Islet precursor cell (in vitro differentiated cells): ENCODE data around the gene NCLN.
"Not testable (repeated sequence)": the region's sequence is repeated elsewhere in the genome, so short reads cannot be mapped to it uniquely, and the experiment has no call there.

Experiments used
- DNase-seq: peaks from one replicate; pipeline ENCODE4 v3.0.0-alpha.2; 2018

NCLN gene

DNA sequence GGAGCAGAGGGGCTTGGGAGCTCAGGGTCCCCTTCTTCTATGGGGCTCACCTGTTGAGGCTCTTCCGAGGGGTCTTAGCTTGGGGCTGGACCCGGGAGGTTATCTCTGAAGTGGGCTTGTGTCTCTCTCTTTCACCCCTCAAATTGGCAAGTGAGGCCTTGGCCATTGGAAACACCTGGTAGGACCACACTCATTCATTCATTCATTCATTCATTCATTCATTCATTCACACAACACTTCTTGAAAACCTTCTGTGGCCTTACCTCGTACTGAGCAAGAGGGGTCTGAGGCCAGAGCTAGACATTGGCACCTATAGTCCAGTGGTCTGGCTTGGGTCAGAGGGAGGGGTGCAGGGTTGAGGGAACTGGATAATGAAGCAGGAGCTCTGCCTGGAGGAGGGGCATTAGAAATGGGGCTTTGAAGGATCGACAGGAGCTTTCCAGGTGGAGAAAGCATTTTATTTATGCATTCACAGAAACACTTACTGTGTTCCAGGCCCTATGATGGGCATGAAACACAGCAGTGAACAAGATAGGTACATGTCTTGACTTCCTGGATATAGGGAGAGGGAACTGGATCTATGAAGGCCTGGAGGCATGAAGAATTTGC lies 44.3 kb downstream of the NCLN start:
- no peak for DNase-seq

DNA sequence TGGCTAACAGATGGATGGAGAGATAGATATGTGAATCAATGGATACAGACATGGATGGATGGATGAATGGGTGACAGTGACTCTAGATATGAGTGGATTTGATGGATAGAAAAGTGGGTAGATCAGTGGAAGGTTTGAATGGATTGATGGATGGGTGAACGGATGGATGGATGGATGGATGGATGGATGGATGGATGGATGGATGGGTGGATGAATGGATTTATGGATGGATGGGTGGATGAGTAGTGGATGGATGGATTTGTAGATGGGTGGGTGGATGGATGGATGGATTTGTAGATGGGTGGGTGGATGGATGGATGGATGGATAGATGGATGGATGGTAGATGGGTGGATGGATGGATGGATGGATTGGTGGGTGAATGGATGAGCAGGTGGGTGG lies 45.6 kb downstream of the NCLN start:
- no peak for DNase-seq

DNA sequence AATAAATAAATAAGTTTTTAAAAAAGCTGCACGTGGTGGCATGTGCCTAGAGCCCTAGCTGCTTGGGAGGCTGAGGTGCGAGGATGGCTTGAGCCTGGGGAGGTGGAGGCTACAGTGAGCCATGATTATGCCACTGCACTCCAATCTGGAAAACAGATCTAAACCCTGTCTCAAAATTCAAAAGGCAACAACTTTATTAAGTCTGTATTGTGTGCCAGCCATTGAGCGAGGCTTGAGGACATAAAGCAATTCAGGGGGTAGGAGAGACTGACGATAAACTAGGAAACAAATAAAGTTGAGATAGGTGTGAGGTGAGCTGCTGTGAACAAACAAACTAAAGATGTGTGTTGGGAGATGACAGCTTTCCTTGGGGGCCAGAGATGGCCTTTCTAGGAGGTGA lies 47.4 kb downstream of the NCLN start:
- DNase-seq, result no peak

DNA sequence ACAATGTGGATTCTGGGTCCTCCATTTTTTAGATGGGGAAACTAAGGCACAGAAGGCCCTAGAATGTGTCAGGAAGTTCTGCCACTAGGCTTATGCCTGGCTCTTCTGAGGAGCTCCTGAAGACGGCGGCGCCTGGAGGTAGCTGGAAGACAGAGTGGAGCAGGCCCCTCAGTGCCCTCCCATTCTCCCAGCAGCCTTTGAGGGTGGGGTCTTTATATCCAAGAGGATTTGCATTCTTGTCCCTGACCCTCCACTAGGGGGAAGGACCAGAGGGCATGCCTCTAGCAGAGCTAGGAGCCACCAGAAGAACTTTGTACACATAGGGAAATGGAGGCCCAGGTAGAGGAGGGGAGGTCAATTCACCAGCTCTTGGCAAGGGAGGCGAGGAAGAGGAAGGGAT lies 48.1 kb downstream of the NCLN start:
- no peak for DNase-seq

DNA sequence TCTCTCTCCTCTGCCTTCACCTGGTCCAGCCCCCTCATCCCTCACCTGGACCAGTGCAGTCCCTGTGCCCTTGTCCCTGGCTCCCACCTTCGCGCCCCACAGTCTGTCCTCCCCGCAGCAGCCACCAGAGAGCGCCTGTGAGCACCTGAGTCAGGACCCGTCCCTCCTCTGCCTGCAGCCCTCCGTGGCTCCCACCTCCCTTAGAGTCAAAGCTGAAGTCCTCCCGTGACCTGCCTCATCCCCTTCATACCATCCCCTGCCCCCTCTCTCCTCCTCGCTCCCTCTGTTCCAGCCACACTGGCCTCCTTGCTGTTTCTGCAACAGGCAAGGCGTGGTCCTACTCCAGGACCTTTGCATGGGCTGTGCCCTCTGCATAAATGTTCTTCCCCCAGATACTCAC lies 49.1 kb downstream of the NCLN start:
- DNase-seq, result no peak

DNA sequence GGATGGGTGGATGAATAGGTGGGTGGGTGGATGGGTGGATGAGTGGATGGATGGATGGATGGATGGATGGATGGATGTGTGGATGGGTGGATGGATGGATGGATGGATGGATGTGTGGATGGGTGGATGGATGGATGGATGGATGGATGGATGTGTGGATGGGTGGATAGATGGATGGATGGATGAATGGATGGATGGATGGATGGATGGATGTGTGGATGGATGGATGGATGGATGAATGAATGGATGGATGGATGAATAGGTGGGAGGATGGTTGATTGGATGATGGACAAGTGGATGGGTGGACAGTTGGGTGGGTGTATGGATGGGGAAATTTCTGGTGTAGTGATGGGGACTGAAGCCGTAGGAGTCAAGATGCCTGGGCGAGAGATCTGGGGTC lies 49.9 kb downstream of the NCLN start:
- not testable (repeated sequence) for DNase-seq

DNA sequence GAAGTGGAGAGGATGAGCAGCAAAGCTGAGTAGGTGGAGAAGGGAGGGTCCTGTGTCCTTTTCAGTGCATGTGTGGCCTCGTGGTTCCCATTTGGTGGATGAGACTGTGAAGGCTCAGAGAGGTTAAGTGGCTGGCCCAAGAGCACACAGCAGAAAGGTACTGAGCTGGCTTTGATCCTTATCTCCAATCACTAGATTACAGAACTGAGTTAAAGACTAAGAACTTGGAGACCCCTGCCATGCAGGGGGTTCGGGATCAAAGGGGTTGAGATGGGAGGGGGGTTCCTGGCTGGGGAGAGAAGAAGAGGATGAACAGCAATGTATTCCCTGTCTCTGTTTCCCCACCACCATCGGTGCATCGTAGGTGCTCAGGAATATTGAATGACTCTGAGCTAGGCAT lies 50.5 kb downstream of the NCLN start:
- no peak for DNase-seq

DNA sequence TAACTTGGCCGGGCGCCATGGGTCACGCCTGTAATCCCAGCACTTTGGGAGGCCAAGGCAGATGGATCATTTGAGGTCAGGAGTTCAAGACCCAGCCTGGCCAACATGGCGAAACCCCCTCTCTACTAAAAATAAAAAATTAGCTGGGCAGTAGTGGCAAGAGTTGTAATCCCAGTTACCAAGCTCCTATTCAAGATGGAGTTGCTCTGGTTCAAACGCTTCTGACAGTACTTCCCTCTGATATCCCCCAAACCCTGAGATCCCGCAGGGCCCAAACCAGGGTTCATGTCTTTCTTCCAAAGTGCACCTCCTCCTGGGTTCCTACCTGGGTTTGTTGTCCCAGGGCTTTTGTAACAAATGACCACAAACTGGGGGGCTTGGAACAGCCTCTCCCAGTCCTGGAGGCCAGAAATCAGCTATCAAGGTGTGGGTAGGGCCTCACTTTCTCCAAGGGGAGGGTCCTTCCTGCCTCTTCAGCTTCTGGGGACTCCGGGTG lies 52.4 kb downstream of the NCLN start:
- DNase-seq, result no peak

DNA sequence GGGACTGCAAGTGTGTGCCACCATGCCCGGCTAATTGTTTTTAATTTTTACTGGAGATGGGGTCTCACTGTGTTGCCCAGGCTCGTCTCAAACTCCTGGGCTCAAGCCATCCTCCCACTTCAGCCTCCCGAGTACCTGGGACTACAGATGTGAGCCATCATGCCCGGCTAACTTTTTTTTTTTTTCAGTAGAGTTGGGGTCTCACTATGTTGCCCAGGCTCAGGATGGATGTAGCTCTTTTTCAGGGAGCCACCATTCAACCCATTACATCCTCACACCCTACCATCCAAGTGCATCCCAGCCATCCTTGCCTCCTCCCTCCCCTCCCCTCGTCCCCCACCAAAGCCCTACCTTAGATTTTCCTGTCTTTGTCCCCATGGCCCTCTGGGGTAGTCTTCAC lies 53.6 kb downstream of the NCLN start:
- DNase-seq, result no peak

DNA sequence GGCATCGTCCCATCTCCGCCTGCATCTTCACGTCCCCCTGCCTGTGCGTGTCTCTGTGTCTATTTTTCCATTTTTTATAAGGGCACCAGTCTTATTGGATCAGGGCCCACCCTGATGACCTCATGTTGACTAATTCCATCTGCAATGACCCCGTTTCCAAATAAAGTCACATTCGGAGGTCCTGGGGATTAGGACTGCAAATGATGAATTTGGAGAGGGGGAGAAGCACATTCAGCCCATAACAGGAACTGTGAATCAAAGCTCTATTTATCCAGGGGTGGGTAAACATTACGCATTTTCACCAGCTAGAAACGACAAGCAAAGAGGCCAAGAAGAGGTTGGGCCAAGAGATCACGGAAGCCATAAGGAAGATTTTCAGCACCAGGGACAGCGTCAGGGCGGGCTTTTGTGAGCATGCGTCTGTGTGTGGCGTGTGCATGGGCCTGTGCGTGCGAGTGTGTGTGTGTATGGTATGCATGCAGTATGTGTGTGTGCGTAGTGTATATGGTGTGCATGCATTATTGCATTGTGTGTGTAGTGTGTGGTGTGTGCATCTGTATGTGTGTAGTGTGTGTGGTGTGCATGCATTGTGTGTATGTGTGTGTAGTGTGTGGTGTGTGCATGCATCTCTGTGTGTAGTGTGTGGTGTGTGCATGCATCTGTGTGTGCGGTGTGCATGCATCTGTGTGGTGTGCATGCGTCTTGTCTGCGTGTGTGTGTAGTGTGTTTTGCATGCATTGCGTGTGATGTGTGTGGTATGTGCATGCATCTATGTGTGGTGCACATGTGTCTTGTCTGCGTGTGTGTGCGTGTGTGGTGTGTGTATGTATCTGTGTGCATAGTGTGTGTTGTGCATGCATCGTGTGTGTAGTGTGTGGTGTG lies 58.3 kb downstream of the NCLN start:
- DNase-seq, result peak; percentile 79

DNA sequence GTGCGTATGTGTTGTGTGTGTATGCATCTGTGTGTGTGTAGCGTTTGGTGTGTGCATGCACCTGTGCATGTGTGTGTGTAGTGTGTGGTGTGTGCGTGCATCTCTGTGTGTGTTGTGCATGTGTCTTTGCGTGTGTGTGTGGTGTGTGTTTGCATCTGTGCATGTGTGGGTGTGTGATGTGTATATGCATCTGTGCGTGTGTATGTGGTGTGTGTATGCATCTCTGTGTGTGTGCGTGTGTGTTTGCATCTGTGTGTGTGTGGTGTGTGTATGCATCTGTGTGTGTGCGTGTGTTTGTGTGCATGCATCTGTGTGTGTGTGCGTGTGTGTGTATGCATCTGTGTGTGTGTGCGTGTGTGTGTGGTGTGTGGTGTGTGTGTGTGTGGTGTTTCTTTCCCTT lies 59.3 kb downstream of the NCLN start:
- no peak for DNase-seq

DNA sequence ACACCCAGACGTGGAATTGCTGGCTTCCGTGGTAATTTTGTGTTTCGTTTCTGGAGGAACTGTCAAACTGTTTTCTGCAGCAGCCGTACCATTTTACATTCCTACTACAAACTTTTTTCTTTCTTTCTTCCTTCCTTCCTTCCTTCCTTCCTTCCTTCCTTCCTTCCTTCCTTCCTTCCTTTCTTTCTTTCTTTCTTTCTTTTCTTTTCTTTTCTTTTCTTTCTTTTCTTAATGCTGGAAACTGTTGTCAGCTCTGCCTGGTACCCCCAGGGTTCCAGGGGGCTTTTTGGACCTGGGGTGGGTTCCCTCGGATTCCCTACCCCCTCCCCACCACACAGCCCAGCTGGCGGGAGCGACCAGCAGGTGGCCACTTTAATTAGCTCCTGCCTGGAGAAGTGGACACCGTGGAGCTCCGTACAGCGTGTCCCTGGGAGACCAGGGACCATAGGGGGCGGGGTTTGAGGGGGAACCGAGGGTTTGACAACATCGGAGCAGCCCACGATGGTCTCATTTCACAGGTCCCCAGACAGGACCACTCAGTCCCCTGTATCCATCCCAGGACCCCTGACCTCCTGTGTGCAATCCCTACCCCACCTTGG lies 63.1 kb downstream of the NCLN start:
- no peak for DNase-seq

DNA sequence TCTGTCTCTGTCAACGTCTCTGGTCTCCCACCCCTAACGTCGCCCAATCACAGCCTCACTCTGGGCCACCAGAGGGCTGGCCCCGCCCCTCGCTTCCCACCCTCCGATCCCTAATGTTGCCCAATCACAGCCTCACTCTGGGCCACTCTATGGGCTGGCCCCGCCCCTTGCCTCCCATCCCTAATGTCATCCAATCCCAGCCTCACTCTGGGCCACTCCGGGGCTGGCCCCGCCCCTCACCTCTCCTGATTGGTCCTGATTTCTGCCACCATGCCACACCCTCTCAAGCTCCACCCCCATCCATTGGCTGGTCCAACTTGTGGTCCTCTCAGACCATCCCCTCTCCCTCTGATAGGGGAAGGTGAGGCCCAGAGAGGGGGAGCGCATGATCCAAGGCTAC lies 63.7 kb downstream of the NCLN start:
- DNase-seq, result no peak

DNA sequence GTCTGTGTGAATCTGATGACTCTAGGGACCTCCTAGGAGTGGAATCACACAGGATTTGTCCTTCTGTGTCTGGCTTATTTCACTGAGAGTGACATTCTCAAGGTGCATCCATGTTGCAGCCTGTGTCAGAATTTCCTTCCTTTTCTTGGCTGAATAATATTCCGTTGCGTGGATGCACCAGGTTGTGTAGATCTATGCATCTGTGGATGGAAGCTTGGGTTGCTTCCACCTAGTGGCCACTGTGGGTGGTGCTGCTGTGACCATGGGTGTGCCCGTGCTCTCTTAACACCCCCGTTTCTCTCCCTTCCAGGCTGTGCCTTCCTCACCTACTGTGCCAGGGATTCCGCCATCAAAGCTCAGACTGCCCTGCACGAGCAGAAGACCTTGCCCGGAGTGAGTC lies 64.9 kb downstream of the NCLN start:
- no peak for DNase-seq

DNA sequence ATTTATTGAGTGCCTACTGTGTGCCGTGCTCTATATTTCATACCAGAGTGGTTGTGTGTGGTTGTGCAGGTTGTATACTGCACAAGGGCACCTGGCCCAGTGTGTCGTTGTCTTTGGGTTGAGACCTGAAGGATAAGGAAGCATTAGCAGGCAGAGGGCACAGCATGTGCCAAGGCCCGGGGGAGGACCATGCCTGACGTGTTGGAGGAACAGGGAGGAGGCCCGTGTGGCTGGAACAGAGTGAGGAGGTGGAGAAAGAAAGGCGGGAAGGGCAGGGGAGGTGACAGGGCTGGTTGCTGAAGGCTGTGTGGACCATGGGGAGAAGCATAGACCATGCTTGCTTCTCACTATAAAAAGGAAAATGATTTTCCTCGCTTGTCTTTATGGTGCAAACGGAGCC lies 65.5 kb downstream of the NCLN start:
- DNase-seq, result no peak

DNA sequence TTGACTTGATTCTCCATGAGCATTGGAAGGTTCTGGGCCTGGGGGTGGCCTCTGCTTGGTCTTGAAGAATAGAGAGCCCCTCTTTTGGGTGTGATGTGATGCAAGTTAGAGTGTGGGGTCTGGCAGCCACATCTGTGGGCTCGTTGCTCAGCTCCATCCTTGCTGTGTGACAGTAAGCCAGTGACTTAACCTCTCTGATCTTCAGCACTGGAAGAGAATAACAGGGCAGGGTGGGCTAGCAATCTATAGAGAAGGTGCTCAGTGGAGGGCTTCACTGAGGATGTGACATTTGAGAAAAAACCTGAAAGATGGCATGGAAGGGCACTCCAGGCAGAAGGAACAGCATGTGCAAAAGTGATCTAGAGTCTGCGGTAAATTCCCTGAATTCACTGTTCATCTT lies 66.9 kb downstream of the NCLN start:
- no peak for DNase-seq

DNA sequence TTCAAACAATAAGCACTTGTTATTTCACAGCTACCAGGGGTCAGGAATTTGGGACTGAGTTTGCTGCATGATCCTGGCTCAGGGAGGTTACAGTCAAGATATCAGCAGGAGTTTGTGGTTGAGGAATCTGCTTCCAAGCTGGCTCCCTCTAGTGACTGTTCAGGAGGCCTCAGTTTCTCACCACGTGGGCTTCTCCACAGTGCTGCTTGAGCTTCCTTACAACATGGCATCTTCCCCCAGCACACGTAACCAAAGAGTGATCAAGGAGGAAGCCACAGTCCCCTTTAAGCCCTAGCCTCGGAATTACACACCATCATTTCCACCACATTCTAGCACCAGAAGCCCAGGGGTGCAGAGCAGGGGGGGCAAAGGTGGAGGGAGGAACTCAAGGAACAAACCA lies 67.5 kb downstream of the NCLN start:
- DNase-seq, result no peak

DNA sequence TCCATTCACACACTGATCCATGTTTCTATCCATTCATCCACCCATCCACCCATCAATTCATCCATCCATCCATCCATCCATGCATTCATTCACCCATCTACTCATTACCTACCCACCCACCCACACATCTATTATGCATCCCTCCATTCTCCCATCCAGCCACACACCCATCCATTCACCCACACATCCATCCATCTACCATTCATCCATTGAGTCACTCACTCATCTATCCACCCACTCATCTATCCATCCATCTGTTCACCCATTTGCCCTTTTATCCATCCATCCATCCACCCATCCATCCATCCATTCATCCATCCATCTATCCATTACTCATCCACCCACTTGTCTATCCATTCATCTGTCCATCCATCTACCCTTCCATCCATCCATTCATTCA lies 68.8 kb downstream of the NCLN start:
- no peak for DNase-seq

DNA sequence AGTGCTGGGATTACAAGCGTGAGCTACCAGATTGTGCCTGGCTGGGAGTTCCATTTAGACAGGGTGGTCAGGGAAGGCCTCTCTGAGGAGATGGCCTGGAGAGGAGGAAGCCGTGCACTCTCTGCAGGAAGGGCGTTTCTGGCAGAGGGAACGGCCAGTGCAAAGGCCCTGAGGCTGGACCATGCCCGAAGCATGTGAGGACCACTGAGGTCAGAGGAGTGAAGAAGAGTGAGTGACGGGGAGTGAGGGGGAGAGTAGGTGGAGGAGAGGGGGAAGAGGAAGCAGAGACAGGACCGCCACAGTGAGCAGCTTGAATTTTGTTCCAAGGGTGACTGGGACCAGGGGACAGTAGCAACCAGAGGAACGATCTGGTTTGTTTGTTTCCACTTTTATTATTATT lies 71.3 kb downstream of the NCLN start:
- no peak for DNase-seq
